ENCODE measurements around the gene NADK2.
A peak's percentile ranks its signal among the peaks of the same experiment; 100 is the strongest.

NADK2 gene

GRCh38 chr5:36246036-36246800, 4.5 kb upstream of the NADK2 start:
- H3K9me3 ChIP-seq (ENCODE audit: control extremely low read depth in 1 of 5, control insufficient read depth in 4 of 5, insufficient read depth in 2 of 5, low read depth in 1 of 5, low read length in 4 of 5), result no peaks in the 10 kb centered on the region
- ChIA-PET CTCF (interaction anchor here (3.8 kb wide), 1 partner anchor 19 kb away, joined by 13 read pairs; no protein-coding TSS in a partner anchor), POLR2A (no interaction called here)
- H3K36me3 ChIP-seq (ENCODE audit: control insufficient read depth in 4 of 4, insufficient read depth in 4 of 4, low read length in 3 of 4), result no peaks in the 10 kb centered on the region
- 100% methylated on average over 7 of the region's 10 CpGs for WGBS (ENCODE audit: insufficient coverage)
- no peaks in the 10 kb centered on the region for H3K27me3 ChIP-seq (replicated peaks in 2 of 5; ENCODE audit: control insufficient read depth in 4 of 5, insufficient read depth in 5 of 5, low read length in 4 of 5)
- H3K27ac ChIP-seq (ENCODE audit: insufficient read depth in 1 of 2, low read depth in 1 of 2, low read length in 2 of 2, poor library complexity in 1 of 2, severe bottlenecking in 2 of 2), result no peak overlapping the region
- no peak overlapping the region for H3K4me3 ChIP-seq (ENCODE audit: control insufficient read depth in 1 of 7, extremely low read depth in 1 of 7, insufficient read depth in 4 of 7, low read depth in 2 of 7, low read length in 6 of 7)
- H3K4me1 ChIP-seq (ENCODE audit: control extremely low read depth in 1 of 4, control insufficient read depth in 4 of 4, insufficient read depth in 4 of 4, low read length in 3 of 4), result peaks cover 0 to 8% (median 7%) of the 10 kb centered on the region in 4 experiments
- no peak for DNase-seq

- Histone ChIP-seq H3K27ac (ENCODE audit: insufficient read depth in 1 of 2, low read depth in 1 of 2, low read length in 2 of 2, poor library complexity in 1 of 2, severe bottlenecking in 2 of 2) (no peak overlapping the region), H3K4me1 (ENCODE audit: control extremely low read depth in 1 of 4, control insufficient read depth in 4 of 4, insufficient read depth in 4 of 4, low read length in 3 of 4) (peaks cover 6 to 25% (median 18%) of the 10 kb centered on the region in 4 experiments), H3K27me3 (replicated peaks in 2 of 5; ENCODE audit: control insufficient read depth in 4 of 5, insufficient read depth in 5 of 5, low read length in 4 of 5) (no peaks in the 10 kb centered on the region), H3K36me3 (ENCODE audit: control insufficient read depth in 4 of 4, insufficient read depth in 4 of 4, low read length in 3 of 4) (no peaks in the 10 kb centered on the region), H3K9me3 (ENCODE audit: control extremely low read depth in 1 of 5, control insufficient read depth in 4 of 5, insufficient read depth in 2 of 5, low read depth in 1 of 5, low read length in 4 of 5) (no peaks in the 10 kb centered on the region), H3K4me3 (ENCODE audit: control insufficient read depth in 1 of 7, extremely low read depth in 1 of 7, insufficient read depth in 4 of 7, low read depth in 2 of 7, low read length in 6 of 7) (no peak overlapping the region)
- CTCF ChIA-PET, result interaction anchor here (0.6 to 3.8 kb wide), 7 partner anchors 9 to 452 kb away, joined by 3 to 13 read pairs (median 3); no protein-coding TSS in a partner anchor
- no peak for DNase-seq
- no CpG with 5 or more reads among the region's 3 CpGs for WGBS (ENCODE audit: insufficient coverage)
- POLR2A ChIA-PET, result no interaction called here
Measured at GRCh38 chr5:36244076-36244475, 2.4 kb upstream of the NADK2 start.

- Histone ChIP-seq H3K36me3 (ENCODE audit: control insufficient read depth in 4 of 4, insufficient read depth in 4 of 4, low read length in 3 of 4) (no peaks in the 10 kb centered on the region), H3K4me3 (ENCODE audit: control insufficient read depth in 1 of 7, extremely low read depth in 1 of 7, insufficient read depth in 4 of 7, low read depth in 2 of 7, low read length in 6 of 7) (no peak overlapping the region), H3K27me3 (replicated peaks in 2 of 5; ENCODE audit: control insufficient read depth in 4 of 5, insufficient read depth in 5 of 5, low read length in 4 of 5) (no peaks in the 10 kb centered on the region), H3K27ac (ENCODE audit: insufficient read depth in 1 of 2, low read depth in 1 of 2, low read length in 2 of 2, poor library complexity in 1 of 2, severe bottlenecking in 2 of 2) (no peak overlapping the region), H3K9me3 (ENCODE audit: control extremely low read depth in 1 of 5, control insufficient read depth in 4 of 5, insufficient read depth in 2 of 5, low read depth in 1 of 5, low read length in 4 of 5) (no peaks in the 10 kb centered on the region), H3K4me1 (ENCODE audit: control extremely low read depth in 1 of 4, control insufficient read depth in 4 of 4, insufficient read depth in 4 of 4, low read length in 3 of 4) (peaks cover 6 to 28% (median 18%) of the 10 kb centered on the region in 4 experiments)
- ChIA-PET CTCF (interaction anchor here (0.6 to 3.8 kb wide), 7 partner anchors 9 to 452 kb away, joined by 3 to 18 read pairs (median 4); no protein-coding TSS in a partner anchor), POLR2A (no interaction called here)
- DNase-seq, result no peak
- WGBS (ENCODE audit: insufficient coverage), result 100% methylated on average over 1 of the region's 1 CpG
Measured at GRCh38 chr5:36243653-36244052, 1.9 kb upstream of the NADK2 start.

GRCh38 chr5:36242534-36243485, 1.1 kb upstream of the NADK2 start:
- Histone ChIP-seq H3K4me1 (ENCODE audit: control extremely low read depth in 1 of 4, control insufficient read depth in 4 of 4, insufficient read depth in 4 of 4, low read length in 3 of 4) (peaks cover 6 to 37% (median 18%) of the 10 kb centered on the region in 4 experiments), H3K9me3 (ENCODE audit: control extremely low read depth in 1 of 5, control insufficient read depth in 4 of 5, insufficient read depth in 2 of 5, low read depth in 1 of 5, low read length in 4 of 5) (no peaks in the 10 kb centered on the region), H3K4me3 (ENCODE audit: control insufficient read depth in 1 of 7, extremely low read depth in 1 of 7, insufficient read depth in 4 of 7, low read depth in 2 of 7, low read length in 6 of 7) (peak overlapping the region in 5 of 7 experiments; percentile 24 to 88 (median 83)), H3K36me3 (ENCODE audit: control insufficient read depth in 4 of 4, insufficient read depth in 4 of 4, low read length in 3 of 4) (no peaks in the 10 kb centered on the region), H3K27me3 (replicated peaks in 2 of 5; ENCODE audit: control insufficient read depth in 4 of 5, insufficient read depth in 5 of 5, low read length in 4 of 5) (no peaks in the 10 kb centered on the region), H3K27ac (ENCODE audit: insufficient read depth in 1 of 2, low read depth in 1 of 2, low read length in 2 of 2, poor library complexity in 1 of 2, severe bottlenecking in 2 of 2) (peak overlapping the region in 1 of 2 experiments; percentile 87)
- 82% methylated on average over 16 of the region's 24 CpGs for WGBS (ENCODE audit: insufficient coverage)
- ChIA-PET POLR2A (interaction anchor here (1.0 kb wide), 1 partner anchor 21 kb away, joined by 3 read pairs; no protein-coding TSS in a partner anchor), CTCF (interaction anchor here (0.7 to 3.4 kb wide), 14 partner anchors 10 to 453 kb away, joined by 3 to 18 read pairs (median 6); partner anchors contain the start of gene RANBP3L)
- DNase-seq, result peak in 1 of 3 donors; percentile 16

DNA sequence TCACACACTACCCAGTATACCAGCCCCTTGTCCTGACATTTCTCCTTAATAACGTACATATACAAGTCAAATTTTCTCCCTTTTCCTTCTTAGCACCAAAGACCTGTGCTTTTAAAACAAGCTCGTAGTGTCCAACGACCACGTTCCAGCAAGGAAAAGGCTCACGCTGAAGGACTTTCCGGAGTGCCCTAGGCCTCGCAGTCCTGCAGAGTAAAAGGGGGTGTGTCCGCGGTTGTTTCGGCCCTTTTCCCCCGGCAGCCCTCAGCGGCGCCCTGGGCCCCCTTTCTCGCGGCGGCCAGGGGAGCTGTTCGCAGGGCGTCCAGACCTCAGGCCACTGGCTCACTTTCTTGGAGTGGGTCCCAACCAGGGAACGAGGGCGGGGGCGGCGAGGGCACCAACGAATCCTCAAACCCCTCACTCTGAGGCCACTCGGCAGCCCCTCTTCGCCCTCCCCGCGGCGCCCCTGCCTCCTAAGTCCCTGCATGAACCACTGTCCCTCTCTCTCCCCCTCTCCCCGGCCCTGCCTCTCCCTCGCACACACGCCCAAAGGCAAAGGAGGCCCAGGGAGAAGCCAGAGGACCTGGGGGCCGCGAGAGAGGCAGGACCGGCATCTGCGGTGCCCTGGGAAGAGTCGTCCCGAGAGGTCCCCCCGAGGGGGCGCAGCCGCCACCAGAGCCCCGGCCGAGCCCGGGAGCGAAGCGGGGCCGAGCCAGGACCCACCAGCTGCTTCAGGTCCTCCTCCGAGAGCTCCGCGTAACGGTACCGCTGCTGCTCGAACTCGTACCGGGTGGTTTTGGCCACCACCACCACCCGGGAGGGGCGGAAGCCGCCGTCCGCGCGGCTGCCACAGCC, 720 bp downstream of the NADK2 start:
- Histone ChIP-seq H3K27ac (ENCODE audit: insufficient read depth in 1 of 2, low read depth in 1 of 2, low read length in 2 of 2, poor library complexity in 1 of 2, severe bottlenecking in 2 of 2) (peak overlapping the region; percentile 74 to 87), H3K36me3 (ENCODE audit: control insufficient read depth in 4 of 4, insufficient read depth in 4 of 4, low read length in 3 of 4) (no peaks in the 10 kb centered on the region), H3K4me3 (ENCODE audit: control insufficient read depth in 1 of 7, extremely low read depth in 1 of 7, insufficient read depth in 4 of 7, low read depth in 2 of 7, low read length in 6 of 7) (peak overlapping the region; percentile 78 to 96 (median 85)), H3K9me3 (ENCODE audit: control extremely low read depth in 1 of 5, control insufficient read depth in 4 of 5, insufficient read depth in 2 of 5, low read depth in 1 of 5, low read length in 4 of 5) (no peaks in the 10 kb centered on the region), H3K4me1 (ENCODE audit: control extremely low read depth in 1 of 4, control insufficient read depth in 4 of 4, insufficient read depth in 4 of 4, low read length in 3 of 4) (peaks cover 6 to 40% (median 20%) of the 10 kb centered on the region in 4 experiments), H3K27me3 (replicated peaks in 2 of 5; ENCODE audit: control insufficient read depth in 4 of 5, insufficient read depth in 5 of 5, low read length in 4 of 5) (no peaks in the 10 kb centered on the region)
- ChIA-PET CTCF (interaction anchor here (1.0 to 3.4 kb wide), 16 partner anchors 11 to 161 kb away, joined by 3 to 18 read pairs (median 5); partner anchors contain the start of gene RANBP3L), POLR2A (interaction anchor here (1.1 to 1.4 kb wide), 2 partner anchors 23 to 67 kb away, joined by 3 read pairs; no protein-coding TSS in a partner anchor)
- WGBS (ENCODE audit: insufficient coverage), result 0% methylated on average over 49 of the region's 61 CpGs
- DNase-seq, result peak; percentile 39 to 70 (median 50)

All from common myeloid progenitor, CD34-positive (primary cell).